ENCODE measurements around the gene ABCF2. TPM values are rescaled to one million over a fixed set of nuclear protein-coding genes. Genes with fewer than 3 reads are reported as not detected.

The ABCF2 gene
- total RNA-seq, 1 experiment from 2014 or later, result 63.7 TPM

GRCh38 chr7:151206914-151207313, 20.1 kb downstream of the ABCF2 start (continued):
- no peak for TF ChIP-seq REST (IDR thresholded peaks at IDR 0.05; ENCODE audit: low read depth)
- TF ChIP-seq ZBTB33 (IDR thresholded peaks at IDR 0.05; ENCODE audit: extremely low read depth, insufficient replicate concordance, low read length), result no peak
- no peak for TF ChIP-seq EZH2 (IDR thresholded peaks at IDR 0.05)
- TF ChIP-seq EGR1 (IDR thresholded peaks at IDR 0.05; ENCODE audit: low read depth), result no peak

- no peaks in the 10 kb centered on the region for H4K20me1 ChIP-seq (ENCODE audit: insufficient read depth)
- BruUV-seq (replicated peaks), result no TSS peak
- CTCF ChIA-PET, result no interaction called here
- H3K27me3 ChIP-seq (ENCODE audit: insufficient read depth, low read length), result 0 out of 2 replicates have a peak, but pooled peaks cover 6% of the 10 kb centered on the region
- no peak overlapping the region for H3K4me3 ChIP-seq (replicated peaks in 1 of 2; ENCODE audit: low read depth in 1 of 2, low read length in 2 of 2)
- H3K4me2 ChIP-seq (ENCODE audit: low read length), result no peak overlapping the region
- POLR2A ChIA-PET, result no interaction called here
- H3K4me1 ChIP-seq (ENCODE audit: control insufficient read depth in 1 of 2, insufficient read depth in 2 of 2, low read length in 2 of 2), result no peaks in the 10 kb centered on the region
- intact Hi-C loops (cut with micrococcal nuclease), result no loop called here
- H2AFZ ChIP-seq (ENCODE audit: low read depth, low read length, poor library complexity, severe bottlenecking), result no peak overlapping the region
- no peak overlapping the region for H3K27ac ChIP-seq (ENCODE audit: low read depth, low read length)
- TF ChIP-seq ZNF274 (IDR thresholded peaks at IDR 0.05; ENCODE audit: low read depth, low read length) (no peak), EZH2 (IDR thresholded peaks at IDR 0.05) (no peak), SIN3A (IDR thresholded peaks at IDR 0.05; ENCODE audit: low read depth) (no peak), CTCF (IDR thresholded peaks at IDR 0.05 in 2 of 3, conservative IDR thresholded peaks at IDR 0.05 in 1 of 3; ENCODE audit: borderline replicate concordance in 1 of 3, insufficient read depth in 1 of 3, low read depth in 2 of 3, low read length in 2 of 3) (no peak), RAD21 (IDR thresholded peaks at IDR 0.05; ENCODE audit: low read depth) (no peak), ZBTB33 (IDR thresholded peaks at IDR 0.05; ENCODE audit: extremely low read depth, insufficient replicate concordance, low read length) (no peak), ATF3 (IDR thresholded peaks at IDR 0.05) (no peak), TCF7L2 (IDR thresholded peaks at IDR 0.05; ENCODE audit: borderline replicate concordance, extremely low read depth, insufficient read depth, insufficient read length) (no peak), CBX3 (IDR thresholded peaks at IDR 0.05; ENCODE audit: low read depth) (no peak), JUND (IDR thresholded peaks at IDR 0.05) (no peak), SP1 (IDR thresholded peaks at IDR 0.05; ENCODE audit: low read depth) (no peak)
- no peaks in the 10 kb centered on the region for H3K79me2 ChIP-seq (ENCODE audit: insufficient read depth, low read length)
- H3K9ac ChIP-seq (ENCODE audit: low read length), result no peak overlapping the region
- no peaks in the 10 kb centered on the region for H3K36me3 ChIP-seq (ENCODE audit: control insufficient read depth in 1 of 2, insufficient read depth in 2 of 2, low read length in 2 of 2)
- H3K9me2 ChIP-seq (ENCODE audit: insufficient read depth), result no peaks in the 10 kb centered on the region
- ATAC-seq, result no peak
- no peak for DNase-seq (ENCODE audit: low read depth, low spot score)
- H3K9me3 ChIP-seq (ENCODE audit: control insufficient read depth in 1 of 2, insufficient read depth in 1 of 2, low read depth in 1 of 2, low read length in 2 of 2), result no peaks in the 10 kb centered on the region
- RAD21 ChIA-PET (ENCODE audit: low non-redundant PET in 1 of 2, low total read pairs in 2 of 2, uncharacterized antibody in 2 of 2, unreplicated experiment in 2 of 2), result no interaction called here
Measured at GRCh38 chr7:151205730-151206129, 21.3 kb downstream of the ABCF2 start.
